ENCODE results near the gene SRP68.

SRP68 gene

DNA sequence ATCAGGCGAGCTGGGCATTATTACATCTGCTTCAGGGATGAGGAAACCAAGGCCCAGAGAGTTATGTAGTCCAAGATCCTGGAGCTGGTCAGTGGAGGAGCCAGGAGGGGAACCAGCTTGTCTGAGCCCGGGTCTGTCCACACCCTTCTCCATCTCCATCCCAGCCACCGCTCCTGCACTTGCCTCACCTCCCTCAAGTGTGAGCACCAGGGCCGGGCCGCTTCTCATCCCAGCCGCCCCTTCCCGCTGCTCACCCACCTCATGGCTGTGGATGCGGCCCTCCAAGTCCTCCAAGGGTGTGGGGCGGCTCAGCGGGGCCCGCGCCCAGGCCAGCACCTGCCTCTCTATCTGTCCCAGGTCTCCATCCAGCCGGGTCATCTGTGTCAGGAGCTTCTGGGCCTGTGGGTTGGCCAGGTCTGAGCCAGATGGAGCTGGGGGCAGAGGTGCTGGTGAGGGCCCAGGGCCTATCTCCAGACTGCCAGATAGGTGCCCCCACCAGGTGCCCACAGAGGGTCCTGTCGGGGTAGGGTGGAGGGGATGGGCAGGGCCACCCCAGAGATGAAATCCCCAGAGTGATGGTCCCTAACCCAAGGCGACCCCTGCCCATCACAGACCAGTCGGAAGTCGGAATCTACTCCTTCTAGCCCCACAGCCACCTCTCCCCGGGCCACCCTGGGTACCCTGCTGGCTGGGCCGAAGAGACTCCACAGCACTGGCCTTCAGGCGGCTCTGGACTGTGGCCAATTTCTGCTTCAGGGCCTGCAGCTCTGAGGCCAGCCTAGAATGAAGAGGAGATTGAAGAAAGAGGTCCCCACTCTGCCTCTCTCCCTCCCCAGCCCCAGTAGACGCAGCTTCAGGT lies 54.6 kb downstream of the SRP68 start:
- no peak for DNase-seq

DNA sequence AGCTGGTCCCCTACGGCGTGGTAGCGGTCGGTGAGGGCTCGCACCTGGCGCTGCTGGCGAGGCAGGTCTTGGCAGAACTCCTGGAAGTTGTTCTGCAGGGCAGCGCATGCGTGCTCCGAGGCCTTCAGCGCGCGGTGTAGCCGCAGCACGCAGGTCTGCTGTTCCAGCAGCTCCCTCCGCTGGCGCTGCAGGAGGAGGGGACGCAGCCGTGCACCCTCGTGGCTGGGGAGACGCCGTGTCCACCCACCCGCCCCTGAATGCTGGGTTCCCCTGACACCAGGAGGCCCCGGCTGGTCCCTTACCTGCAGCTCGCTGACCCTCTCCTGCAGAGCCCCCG lies 57.4 kb downstream of the SRP68 start:
- DNase-seq, result no peak

DNA sequence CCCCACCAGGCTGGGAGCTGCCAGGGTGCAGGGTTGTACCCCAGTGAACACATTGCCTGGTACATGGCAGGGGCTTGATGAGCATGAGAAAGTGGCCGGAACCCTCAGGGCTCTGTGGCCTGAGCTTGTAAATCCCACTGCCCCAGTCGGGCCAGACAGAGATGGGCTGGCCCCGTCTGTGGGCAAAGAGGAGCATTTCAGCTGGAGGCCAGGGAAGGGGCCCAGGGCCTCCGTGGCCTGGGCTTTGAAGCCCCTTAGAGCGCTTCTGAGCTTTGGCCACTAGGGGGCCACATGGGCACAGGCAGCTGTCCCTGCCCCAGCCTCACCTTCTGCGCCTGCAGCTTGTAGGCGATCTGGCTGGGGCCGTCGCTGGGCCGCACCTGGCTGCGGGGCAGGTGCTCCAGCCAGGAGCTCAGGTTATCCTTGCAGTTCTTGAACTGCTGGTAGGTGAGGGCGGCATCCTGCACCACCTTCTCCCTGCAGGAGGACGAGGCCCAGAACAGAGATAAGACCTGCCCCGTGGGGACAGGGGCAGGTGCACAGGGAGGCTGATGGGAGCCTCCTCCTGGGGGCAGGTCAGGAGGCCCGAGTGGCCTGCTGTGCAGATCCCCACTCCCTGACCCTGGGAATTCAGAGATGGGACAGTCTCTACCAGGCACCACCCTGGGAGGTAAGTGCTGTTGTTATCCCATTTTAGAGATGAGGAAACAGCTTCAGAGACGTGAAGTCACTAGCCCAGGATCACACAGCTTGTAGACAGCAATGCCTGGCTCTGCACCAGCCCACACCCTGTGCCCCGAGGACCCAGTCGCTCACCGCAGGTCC lies 58.0 kb downstream of the SRP68 start:
- DNase-seq, result peak; percentile 16

DNA sequence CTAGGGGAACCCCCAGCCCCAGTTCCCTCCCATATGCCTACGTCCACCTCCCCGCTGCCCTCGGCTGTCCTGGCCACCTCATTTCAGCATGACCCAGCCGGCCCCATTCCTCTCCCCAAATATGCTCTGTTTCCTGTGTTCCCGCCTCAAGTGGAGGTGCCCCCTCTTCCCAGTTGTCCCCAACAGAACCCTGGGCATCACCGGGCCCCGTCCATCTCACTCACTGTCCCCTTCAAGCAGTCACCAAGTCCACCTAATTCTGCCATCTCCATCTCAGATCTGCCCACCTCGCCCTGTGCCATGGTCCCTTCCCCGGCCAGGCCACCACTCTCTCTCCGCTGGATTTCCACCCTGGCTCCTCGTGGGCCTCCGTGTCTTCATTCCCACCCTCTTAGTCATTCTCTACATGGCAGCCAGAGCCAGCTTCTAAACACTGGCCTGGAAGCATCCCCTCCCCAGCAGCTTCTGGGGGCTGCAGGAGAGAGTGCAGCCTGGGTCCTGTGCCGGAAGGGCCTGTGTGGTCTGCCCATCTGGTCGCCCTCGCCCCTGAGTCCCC lies 58.9 kb downstream of the SRP68 start:
- DNase-seq, result no peak

DNA sequence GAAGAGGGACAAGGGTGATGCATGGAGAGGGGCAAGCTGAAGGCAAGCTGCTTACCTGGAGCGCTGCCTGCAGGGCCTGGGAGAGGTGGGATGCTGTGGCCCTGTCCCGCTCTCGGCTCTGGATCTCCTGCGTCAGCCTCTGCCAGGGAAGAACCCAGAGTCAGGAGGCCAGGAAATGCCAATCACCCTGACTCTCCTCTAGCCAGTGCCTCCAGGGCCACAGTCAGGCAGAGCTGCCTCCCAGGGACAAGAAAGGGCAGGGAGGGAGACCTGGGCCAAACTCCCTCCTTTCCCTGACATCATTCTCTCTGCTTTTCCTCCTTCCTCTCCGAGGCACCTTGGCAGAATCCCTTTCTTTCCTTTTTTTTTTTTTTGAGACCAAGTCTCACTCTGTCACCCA lies 60.4 kb downstream of the SRP68 start:
- no peak for DNase-seq

DNA sequence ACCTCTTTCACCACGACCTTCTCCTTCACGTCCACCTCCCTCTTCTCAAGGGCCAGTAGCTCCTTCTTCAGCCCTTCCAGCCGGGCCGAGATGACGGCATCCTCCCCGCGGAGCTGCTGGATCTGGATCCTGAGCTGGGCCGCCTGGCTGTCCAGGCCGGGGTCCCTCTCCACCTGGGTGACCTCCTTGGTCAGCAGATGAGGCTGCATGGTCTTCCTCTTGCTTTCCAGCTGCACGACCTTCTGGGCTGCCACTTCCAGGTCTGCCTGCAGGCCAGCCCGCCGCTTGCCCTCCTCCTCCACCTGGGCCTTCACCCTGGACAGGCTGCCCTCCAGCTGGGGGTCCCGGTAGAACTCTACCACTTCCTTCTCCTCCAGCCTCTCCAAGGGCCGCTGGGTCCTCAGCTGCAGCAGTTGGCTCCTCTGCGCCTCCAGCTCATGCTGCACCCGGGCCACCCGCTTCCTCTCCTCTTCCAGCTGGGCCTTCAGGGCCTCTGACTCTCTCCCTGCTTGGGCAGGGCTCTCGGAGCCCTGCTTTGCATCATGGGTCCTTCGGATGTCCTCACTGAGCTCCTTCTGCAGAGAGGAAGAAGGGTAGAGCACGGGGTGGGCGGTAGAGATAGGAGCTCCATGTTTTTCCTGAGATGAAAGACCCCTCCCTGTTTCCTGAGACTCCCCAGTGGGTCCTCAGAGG lies 62.2 kb downstream of the SRP68 start:
- no peak for DNase-seq

DNA sequence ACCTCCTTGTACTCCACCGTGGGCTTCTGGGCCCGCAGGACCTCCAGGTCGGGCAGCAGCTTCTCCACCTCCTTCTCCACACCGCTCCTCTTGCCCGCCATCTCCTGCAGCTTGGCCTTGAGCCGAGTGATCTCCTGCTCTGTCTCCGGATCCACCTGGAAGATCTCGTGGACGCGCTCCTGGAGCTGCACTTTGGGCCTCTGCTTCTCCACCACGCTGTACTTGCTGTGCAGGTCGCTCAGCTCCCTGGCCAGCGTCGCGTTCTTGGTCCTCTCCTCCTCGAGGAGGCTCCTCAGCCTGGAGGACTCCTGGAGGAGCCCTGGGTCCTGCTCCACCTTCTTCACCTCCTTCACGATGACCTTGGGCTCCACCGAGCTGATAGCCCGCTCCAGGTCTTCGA lies 62.9 kb downstream of the SRP68 start:
- no peak for DNase-seq

DNA sequence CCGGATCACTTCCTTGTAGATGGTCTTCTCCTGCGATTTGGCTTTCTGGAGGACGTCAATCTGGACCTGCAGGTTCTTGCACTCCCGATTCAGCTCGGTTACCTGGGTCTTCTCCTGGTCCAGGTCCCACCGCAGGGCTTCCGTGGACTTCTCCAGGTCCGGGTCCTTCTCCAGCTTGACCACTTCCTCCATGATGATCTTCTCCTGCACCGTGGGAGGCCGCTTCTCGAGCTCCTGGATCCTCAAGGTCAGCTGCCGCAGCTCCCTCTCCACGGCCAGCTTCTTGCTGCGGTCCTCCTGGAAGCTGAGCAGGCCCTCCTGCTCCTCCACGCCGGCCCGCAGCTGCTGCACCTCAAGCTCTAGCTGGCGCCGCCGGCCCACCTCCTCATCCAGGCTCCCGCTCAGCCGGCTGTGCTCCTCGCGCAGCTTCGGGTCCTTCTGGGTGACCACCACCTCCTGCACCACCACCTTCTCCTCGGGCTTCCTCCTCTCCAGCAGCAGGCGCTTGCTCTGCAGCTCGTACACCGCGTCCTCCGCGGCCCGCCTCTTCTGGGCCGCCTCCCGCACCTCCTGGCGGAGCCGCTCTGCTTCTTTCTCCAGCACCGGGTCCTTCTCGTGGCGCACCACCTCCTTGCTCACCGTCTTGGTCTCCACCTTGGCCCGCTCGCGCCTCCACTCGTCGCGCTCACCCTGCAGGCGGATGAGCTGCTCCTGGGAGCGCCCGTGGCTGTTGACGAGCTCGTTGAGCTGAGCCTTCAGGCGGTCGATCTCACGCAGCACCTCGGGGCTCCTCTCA lies 63.5 kb downstream of the SRP68 start:
- no peak for DNase-seq

DNA sequence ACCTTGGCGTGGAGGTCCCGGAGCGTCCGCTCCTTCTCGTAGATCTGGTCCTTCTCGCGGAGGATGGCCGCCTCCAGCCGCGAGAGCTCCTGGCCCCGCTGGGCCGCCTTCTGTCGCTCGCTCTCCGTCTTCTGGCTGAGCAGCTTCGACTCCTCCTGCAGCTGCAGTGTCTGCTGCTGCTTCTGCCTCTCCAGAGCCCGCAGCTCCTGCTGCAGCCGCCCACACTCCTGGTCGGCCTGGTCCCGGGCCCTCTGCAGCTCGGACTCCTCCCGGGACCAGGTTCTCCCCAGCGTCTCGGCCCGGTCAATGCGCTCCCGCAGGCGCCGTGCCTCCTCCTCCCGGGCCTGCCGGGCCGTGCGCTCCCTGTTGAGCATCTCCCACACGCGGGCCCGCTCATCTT lies 64.1 kb downstream of the SRP68 start:
- DNase-seq, result no peak

DNA sequence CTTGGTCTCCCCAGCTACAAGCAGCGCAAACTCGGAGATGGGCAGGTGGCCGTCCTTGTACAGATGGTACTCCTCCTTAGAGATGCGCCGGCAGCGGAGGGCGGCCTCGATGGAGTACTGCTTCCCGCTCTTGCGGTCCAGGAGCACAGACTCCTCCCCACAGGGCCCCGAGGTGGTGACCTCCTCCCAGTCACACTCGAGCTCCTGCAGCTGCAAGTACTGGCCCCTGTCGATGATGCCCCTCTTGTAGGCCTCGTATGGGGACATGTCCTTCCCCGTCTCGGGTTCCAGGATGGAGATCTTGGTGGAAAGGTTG lies 64.5 kb downstream of the SRP68 start:
- DNase-seq, result no peak

DNA sequence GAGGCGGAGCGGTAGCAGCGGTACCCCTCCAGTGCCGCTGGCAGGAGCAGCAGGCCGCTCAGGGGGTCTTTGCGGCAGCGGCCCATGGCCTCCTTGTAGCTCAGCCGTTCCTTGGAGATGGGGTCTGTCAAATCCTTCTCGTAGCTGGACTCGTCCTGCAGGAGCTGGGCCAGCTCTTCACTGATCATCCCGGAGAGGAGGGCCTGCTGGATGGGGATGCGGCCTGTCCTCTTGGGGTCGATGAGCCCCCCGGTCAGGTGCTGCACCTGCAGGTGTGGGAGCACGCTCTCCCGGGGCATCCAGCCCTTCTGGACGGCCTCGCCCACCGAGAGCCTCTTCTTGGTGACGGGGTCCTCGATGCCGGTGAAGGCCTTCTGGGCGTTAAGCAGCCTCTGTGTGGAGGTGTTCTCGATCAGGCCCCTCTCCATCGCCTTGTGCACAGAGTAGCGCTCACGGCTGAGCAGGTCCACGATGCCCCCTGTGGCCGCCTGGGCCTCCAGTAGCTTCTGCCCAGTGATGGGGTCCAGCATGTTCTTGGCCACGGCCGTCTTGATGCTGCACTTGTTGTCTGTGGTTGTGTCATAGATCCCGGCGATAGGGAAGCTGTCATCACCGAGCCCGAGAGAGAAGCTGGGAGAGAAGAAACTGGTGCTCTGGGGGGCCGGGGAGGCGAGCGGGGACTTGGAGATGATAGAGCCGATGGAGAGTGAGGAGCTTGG lies 65.0 kb downstream of the SRP68 start:
- DNase-seq, result no peak

DNA sequence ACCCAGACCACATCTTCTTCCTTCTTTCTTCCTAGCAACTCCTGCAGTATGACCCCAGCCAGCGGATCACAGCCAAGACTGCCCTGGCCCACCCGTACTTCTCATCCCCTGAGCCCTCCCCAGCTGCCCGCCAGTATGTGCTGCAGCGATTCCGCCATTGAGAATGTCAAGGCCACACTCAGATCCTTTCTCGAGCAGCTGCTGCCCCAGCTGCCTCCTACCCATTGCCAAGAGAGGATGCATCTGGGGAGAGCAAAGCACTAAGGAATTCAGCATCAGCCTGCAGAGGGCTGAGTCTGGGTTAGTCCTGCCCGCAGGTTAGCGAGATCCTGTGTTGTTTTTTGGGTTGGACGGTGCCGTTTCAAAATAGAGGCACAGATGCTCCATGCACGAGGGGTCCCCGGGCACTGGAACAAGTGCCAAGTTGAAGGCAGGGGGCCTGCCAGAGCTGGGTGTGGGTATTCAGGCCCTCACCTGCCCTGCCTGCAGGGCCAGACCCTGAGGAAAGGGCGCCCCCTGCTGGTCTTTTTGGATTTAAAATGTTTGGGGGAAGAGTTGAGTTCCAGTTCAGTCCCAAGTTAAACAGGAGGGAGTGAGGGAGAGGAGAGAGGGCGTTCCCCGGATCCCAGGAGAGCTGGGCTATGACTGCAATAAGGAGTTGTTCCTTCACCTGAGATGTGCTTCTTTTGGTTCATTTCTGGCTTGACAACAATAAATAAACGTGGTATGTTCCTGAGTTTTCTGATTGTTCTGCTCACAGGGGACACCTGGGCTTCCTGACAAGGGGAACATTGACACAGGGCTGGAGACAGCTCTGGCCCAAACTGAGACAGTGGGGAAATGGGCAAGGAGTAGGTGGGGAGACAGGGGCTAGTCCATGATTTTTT lies 66.8 kb downstream of the SRP68 start:
- DNase-seq, result peak; percentile 13

DNA sequence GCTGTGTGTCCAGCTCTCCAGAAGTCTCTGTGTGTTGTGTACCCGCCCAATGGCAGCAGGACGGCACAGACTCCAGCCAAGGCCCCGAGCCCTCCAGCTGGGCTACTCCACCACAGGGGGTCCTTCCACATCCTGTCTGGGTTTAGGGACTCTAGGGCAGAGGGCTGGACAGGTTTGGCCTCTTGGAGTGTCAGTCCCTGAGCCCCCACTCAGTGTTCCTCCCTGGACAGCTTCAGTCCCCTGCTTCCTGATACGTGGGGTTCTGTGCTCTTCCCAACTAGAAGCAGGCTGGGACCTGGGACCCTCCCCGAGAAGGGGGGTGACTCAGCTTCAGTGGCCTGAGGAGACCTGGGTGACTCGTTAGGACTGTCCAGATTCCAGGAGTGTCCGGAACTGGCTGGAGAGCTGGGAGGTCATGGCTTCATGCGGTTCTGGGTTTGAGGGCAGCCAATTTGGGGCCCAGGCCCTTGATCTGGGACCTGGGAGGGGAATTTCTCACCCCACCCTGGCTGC lies 67.5 kb downstream of the SRP68 start:
- no peak for DNase-seq

DNA sequence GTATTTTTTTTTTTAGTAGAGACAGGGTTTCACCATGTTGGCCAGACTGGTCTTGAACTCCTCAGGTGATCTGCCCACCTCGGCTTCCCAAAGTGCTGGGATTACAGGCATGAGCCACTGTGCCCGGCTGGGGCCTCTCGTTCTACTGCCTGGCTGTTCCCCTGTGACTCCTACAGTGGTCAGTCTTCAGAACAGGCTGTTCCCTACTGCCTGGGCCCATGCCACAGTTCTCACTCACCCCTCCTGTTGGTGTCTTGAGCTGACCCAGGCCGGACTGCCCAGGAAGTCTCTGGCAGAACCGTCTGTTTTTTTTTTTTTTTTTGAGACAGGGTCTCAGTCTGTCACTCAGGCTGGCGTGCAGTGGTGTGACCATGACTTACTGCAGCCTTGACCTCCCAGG lies 68.4 kb downstream of the SRP68 start:
- no peak for DNase-seq

DNA sequence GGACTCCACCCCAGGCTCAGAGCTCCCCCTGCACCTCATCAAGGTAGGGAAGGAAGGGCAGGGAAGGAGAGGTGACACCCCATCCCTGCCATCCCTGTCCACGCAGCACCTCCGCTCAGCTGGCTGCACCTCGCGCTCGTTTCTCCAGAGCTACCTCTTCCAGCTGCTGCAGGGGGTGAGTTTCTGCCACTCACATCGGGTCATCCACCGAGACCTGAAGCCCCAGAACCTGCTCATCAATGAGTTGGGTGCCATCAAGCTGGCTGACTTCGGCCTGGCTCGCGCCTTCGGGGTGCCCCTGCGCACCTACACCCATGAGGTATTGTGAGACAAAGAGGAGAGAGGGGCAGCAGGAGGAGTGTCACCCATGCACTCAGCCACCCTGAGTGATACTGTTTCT lies 70.2 kb downstream of the SRP68 start:
- DNase-seq, result no peak

DNA sequence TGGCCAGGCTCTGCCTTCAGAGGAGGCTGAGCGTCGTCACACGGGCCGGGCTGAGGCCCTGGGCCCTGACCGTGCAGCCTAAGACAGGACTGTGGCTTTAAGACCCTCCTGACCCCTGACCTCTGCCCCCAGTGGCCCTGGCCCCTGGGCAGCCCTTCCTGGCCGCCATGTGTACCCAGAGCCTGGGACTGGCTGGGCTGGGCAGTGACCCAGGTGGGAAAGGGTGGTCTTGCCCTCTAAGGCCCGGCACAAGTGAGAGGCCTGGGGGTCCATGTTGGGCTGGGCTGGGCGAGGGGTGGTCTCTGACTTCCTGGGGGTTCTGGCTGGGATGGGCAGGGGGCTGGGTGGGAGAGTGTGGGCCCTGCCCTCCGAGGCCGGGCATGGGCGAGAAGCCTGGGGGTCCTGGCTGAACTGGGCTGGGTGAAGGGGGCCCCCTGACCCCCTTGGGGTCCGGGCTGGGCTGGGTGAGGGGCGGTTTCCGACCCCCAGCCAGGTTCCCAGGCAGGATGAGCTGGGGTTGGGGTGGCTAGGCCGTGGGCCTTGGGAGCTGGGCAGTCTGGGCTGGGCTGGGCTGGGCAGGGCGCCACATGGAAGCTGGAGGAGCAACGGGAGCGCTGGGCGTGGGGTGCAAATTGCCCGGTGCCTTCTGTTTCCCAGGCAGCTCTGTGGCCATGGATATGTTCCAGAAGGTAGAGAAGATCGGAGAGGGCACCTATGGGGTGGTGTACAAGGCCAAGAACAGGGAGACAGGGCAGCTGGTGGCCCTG lies 71.4 kb downstream of the SRP68 start, which contains the start of gene CDK3:
Gene CDK3 (plus strand): TSS at position 101 of the 767 bp plus-strand sequence. CDS start 571 bp downstream, at position 672.
- no peak for DNase-seq

DNA sequence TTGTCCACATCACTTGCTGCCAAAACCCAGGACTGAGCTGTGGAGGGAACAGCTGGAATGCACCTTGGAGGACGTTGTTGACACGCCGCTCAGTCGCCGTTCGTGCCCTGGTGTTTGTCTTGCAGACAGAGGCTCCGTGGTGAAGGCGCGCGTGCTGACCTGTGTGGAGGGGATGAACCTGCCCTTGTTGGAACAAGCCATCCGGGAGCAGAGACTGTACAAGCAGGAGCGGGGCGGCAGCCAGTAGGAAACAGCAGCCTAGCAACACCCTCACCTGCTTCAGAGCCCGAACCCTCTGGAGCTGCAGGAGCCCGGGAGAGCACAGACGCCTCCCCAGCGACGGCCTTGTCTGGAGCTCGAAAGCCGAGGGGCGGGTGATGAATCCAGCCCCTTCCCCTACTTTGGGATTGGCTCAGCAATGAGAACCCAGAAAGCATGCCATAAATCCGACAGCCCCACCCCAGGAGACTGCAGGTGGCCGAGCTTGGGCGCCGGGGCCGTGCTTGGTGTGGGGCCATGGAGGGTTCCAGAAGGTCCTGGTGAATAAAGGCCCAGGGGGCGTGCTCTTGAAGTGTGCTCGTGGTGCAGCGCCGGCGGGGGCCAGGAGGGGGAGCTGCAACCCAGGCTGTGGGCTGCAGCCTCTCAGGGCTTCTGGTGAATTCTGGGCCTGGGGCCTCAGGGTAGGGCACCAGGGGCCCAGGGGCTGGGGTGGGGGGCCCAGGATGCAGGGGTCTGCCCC lies 72.1 kb downstream of the SRP68 start:
- DNase-seq, result no peak

DNA sequence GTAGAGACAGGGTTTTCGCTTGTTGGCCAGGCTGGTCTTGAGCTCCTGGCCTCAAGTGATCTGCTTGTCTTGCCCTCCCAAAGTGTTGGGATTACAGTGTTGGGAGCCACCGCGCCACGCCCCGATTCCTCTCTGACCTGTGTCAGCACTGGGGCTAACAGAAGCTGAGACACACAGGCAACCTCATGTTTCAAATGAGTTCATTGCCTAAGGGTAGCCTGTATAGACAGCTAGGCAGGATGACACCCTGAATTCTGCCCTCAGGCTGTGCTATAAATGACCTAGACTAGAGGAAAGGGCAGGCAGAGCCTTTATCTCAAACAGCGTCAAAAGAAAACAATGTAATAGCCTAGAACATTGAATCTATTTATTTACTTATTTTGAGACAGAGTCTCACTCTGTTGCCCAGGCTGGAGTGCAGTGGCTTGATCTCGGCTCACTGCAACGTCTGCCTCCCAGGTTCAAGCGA lies 74.0 kb downstream of the SRP68 start:
- DNase-seq, result no peak
